K562 (cell line): ENCODE data around the gene ANKMY2. TPM values are rescaled to one million over a fixed set of nuclear protein-coding genes. Genes with fewer than 3 reads are reported as not detected.

Experiments
- BRD9 ChIP-seq: fragments of 450-650 bp; IDR thresholded peaks from 2 replicates; pipeline ENCODE4 v1.6.1; 2018; ENCODE audit warnings: low read depth; ENCODE audit not compliant: partially characterized antibody
- CCNT2 ChIP-seq: IDR thresholded peaks from 2 replicates; pipeline ENCODE4 v1.6.1; 2011; ENCODE audit warnings: borderline replicate concordance, low read depth, mild to moderate bottlenecking, moderate library complexity, mixed read lengths, low read length; ENCODE audit not compliant: insufficient read length; ENCODE audit errors: extremely low read depth
- CTBP1 ChIP-seq: fragments of 450-650 bp; IDR thresholded peaks from 2 replicates; pipeline ENCODE4 v1.6.1; 2016; ENCODE audit warnings: borderline replicate concordance
- DEAF1 ChIP-seq: fragments of 450-650 bp; formaldehyde crosslinking; IDR thresholded peaks from 2 replicates; pipeline ENCODE4 v1.4.0; 2020; ENCODE audit warnings: mild to moderate bottlenecking, moderate library complexity
- GABPB1 ChIP-seq: sonication (generic); formaldehyde crosslinking; IDR thresholded peaks from 2 replicates; pipeline ENCODE4 v1.8.0; 2022; ENCODE audit warnings: mild to moderate bottlenecking, missing genetic modification reagents
- NR4A1 ChIP-seq, 2 experiments: fragments of 250-450 bp in 1 of 2; fragments of 450-650 bp in 1 of 2; sonication (Bioruptor Pico) in 1 of 2; IDR thresholded peaks; 2 replicates each; pipeline versions ENCODE4 v1.4.0 to v1.6.1; 2016 to 2020; ENCODE audit warnings: mild to moderate bottlenecking in 2 of 2, missing compliant biosample characterization in 1 of 2, missing genetic modification characterization in 1 of 2, moderate library complexity in 1 of 2
- RCOR1 ChIP-seq, 2 experiments: IDR thresholded peaks; 2 replicates each; pipeline ENCODE4 v1.6.1; 2012; ENCODE audit warnings: low read depth in 2 of 2, low read length in 2 of 2, borderline replicate concordance in 1 of 2, improper control_type of control experiment in 1 of 2
- REST ChIP-seq, 2 experiments: fragments of 450-650 bp; formaldehyde crosslinking in 1 of 2; IDR thresholded peaks; 2 replicates each; pipeline versions ENCODE4 v1.4.0 to v1.6.1; 2014 to 2020; ENCODE audit warnings: mild to moderate bottlenecking in 2 of 2, borderline replicate concordance in 1 of 2, low read depth in 1 of 2
- SMARCC2 ChIP-seq: fragments of 450-650 bp; IDR thresholded peaks from 2 replicates; pipeline ENCODE4 v1.6.1; 2017; ENCODE audit warnings: antibody characterized with exemption, moderate library complexity, mild to moderate bottlenecking, low read depth
- THRB ChIP-seq: fragments of 450-650 bp; formaldehyde crosslinking; conservative IDR thresholded peaks from 2 replicates; pipeline ENCODE4 v1.4.0; 2022; ENCODE audit warnings: mild to moderate bottlenecking, missing genetic modification characterization
- ZBTB33 ChIP-seq: sonication (generic); formaldehyde crosslinking; IDR thresholded peaks from 2 replicates; pipeline ENCODE4 v1.8.1; 2023; ENCODE audit warnings: mild to moderate bottlenecking, missing genetic modification reagents
- ZEB2 ChIP-seq: fragments of 450-650 bp; IDR thresholded peaks from 2 replicates; pipeline ENCODE4 v1.6.1; 2016
- ZFX ChIP-seq: sonication (generic); formaldehyde crosslinking; IDR thresholded peaks from 2 replicates; pipeline ENCODE4 v1.8.0; 2022; ENCODE audit warnings: mild to moderate bottlenecking, missing genetic modification reagents, moderate library complexity
- ZSCAN29 ChIP-seq: fragments of 450-650 bp; IDR thresholded peaks from 2 replicates; pipeline ENCODE4 v1.6.1; 2017
- polyA plus RNA-seq, 8 experiments: library from polyadenylated mRNA; depleted of rRNA in 4 of 8; stranded (reverse) in 5 of 8; unstranded in 3 of 8; fragments of >200 nt; fragmentation: Nextera tagmentation in 2 of 8; fragmentation: Illumina TruSeq in 1 of 8; extraction: Ambion mirVana in 2 of 8; extraction: Trizol in 1 of 8; gene quantifications; 2 replicates each; pipeline versions ENCODE4 v1.2.1 to v1.2.3, GENCODE V29; 2011 to 2014; ENCODE audit warnings: inconsistent platforms in 1 of 8, missing spikeins in 1 of 8
- total RNA-seq, 7 experiments: library from RNA; depleted of rRNA in 6 of 7; stranded (reverse); fragments of >200 nt in 6 of 7; fragmentation: Illumina TruSeq in 2 of 7; extraction: Trizol in 2 of 7; gene quantifications; 2 replicates each; pipeline versions ENCODE4 v1.2.1 to v1.2.3, GENCODE V29; 2011 to 2021; ENCODE audit warnings: low replicate concordance in 1 of 7

The ANKMY2 gene
- total and polyA plus RNA-seq, 9 of the 15 experiments (the other 6 are each of a cell fraction or from before 2014, with no cell fraction given), result 38.9 to 71.5 (median 48.8) TPM

GRCh38 chr7:16564909-16565426, 80.6 kb downstream of the ANKMY2 start (continued):
- no peak for TF ChIP-seq ZFX (CRISPR knock-in tag)
- TF ChIP-seq RCOR1 (IDR thresholded peaks at IDR 0.05; ENCODE audit: borderline replicate concordance in 1 of 2, low read depth in 2 of 2, low read length in 2 of 2), result peak in 1 of 2 experiments; percentile 3; a peak in 1 of 4 replicates
- no peak for TF ChIP-seq GABPB1 (CRISPR knock-in tag)
- peak; percentile 92 for TF ChIP-seq ZEB2
- no peak for TF ChIP-seq CCNT2
- TF ChIP-seq SMARCC2, result no peak
- 0 out of 2 replicates have a peak, but pooled peaks have one; percentile 10 for TF ChIP-seq ZBTB33
- peak; percentile 70 for TF ChIP-seq CTBP1
- TF ChIP-seq ZSCAN29, result 0 out of 2 replicates have a peak, but pooled peaks have one; percentile 23
- no peak for TF ChIP-seq THRB (CRISPR knock-in tag)
- peak; percentile 66 for TF ChIP-seq BRD9
- TF ChIP-seq DEAF1, result peak; percentile 78
- TF ChIP-seq REST (IDR thresholded peaks at IDR 0.05; ENCODE audit: borderline replicate concordance), result peak; percentile 88
- no peak for TF ChIP-seq REST (CRISPR knock-in tag; IDR thresholded peaks at IDR 0.05; ENCODE audit: low read depth)
- TF ChIP-seq NR4A1 (CRISPR knock-in tag; IDR thresholded peaks at IDR 0.05), result no peak
- no peak for TF ChIP-seq NR4A1 (tag; IDR thresholded peaks at IDR 0.05)
